Endometrial microvascular endothelial cells (primary cell): ENCODE data around the gene TYW5. TPM values are rescaled to one million over a fixed set of nuclear protein-coding genes. Genes with fewer than 3 reads are reported as not detected.

Experiments used
- in situ Hi-C: cut with HindIII; loops from 2 replicates; pipeline ENCODE4 v1.10.0; 2017; ENCODE audit warnings: low sequenced_read_pairs, low pct_unique_long_range_greater_than_20kb; ENCODE audit errors: inconsistent ontology term
- total RNA-seq: library from RNA; depleted of rRNA; stranded (reverse); fragments of >200 nt; gene quantifications from one replicate; pipeline ENCODE4 v1.2.3, GENCODE V29; 2015; ENCODE audit errors: inconsistent ontology term

The TYW5 gene
- 8.1 TPM for total RNA-seq

GRCh38 chr2:199955339-199956061 is at the start of gene TYW5, which contains the start of gene MAIP1:
TYW5 (minus strand) TSS chr2:199955491; CDS start chr2:199955470, 21 bp downstream.
MAIP1 (plus strand) TSS chr2:199955582; CDS start chr2:199955799, 217 bp downstream.
- in situ Hi-C loops: loop anchor here (25.0 kb wide), 1 partner anchor 532 kb away; no protein-coding TSS in a partner anchor

GRCh38 chr2:200003444-200003843 is 48.2 kb upstream of the TYW5 start:
- in situ Hi-C loops: no loop called here

- in situ Hi-C loops: no loop called here
Observed at GRCh38 chr2:200000444-200001163, 45.3 kb upstream of the TYW5 start.

- in situ Hi-C loops: no loop called here
Observed at GRCh38 chr2:199999166-199999565, 43.9 kb upstream of the TYW5 start.

GRCh38 chr2:199997296-199997695 is 42.0 kb upstream of the TYW5 start:
- in situ Hi-C loops: no loop called here

GRCh38 chr2:199994896-199995295 is 39.6 kb upstream of the TYW5 start:
- in situ Hi-C loops: no loop called here

- in situ Hi-C loops: no loop called here
Observed at GRCh38 chr2:199994371-199994770, 39.1 kb upstream of the TYW5 start.

- in situ Hi-C loops: no loop called here
Observed at GRCh38 chr2:199992296-199992695, 37.0 kb upstream of the TYW5 start.

- in situ Hi-C loops: no loop called here
Observed at GRCh38 chr2:199991691-199992090, 36.4 kb upstream of the TYW5 start.

GRCh38 chr2:199989822-199990221 is 34.5 kb upstream of the TYW5 start:
- in situ Hi-C loops: no loop called here

- in situ Hi-C loops: no loop called here
Observed at GRCh38 chr2:199988151-199988550, 32.9 kb upstream of the TYW5 start.

GRCh38 chr2:199987586-199987985 is 32.3 kb upstream of the TYW5 start:
- in situ Hi-C loops: no loop called here

- in situ Hi-C loops: no loop called here
Observed at GRCh38 chr2:199985625-199986207, 30.4 kb upstream of the TYW5 start.

GRCh38 chr2:199984755-199985154 is 29.5 kb upstream of the TYW5 start:
- in situ Hi-C loops: no loop called here

- in situ Hi-C loops: no loop called here
Observed at GRCh38 chr2:199984159-199984558, 28.9 kb upstream of the TYW5 start.

- in situ Hi-C loops: no loop called here
Observed at GRCh38 chr2:199983534-199983933, 28.2 kb upstream of the TYW5 start.

- in situ Hi-C loops: no loop called here
Observed at GRCh38 chr2:199982126-199982843, 27.0 kb upstream of the TYW5 start.

- in situ Hi-C loops: no loop called here
Observed at GRCh38 chr2:199979832-199980628, 24.7 kb upstream of the TYW5 start.
